SKM-1 treated with dmso at 0.1 percent for 144 hours (cell line): ENCODE data around the gene NUP214.

ENCODE experiments used
- DNase-seq: peaks from one replicate; lab custom pipeline; 2025; ENCODE audit not compliant: unreplicated experiment; lab: John Stamatoyannopoulos, UW

NUP214 gene

DNA sequence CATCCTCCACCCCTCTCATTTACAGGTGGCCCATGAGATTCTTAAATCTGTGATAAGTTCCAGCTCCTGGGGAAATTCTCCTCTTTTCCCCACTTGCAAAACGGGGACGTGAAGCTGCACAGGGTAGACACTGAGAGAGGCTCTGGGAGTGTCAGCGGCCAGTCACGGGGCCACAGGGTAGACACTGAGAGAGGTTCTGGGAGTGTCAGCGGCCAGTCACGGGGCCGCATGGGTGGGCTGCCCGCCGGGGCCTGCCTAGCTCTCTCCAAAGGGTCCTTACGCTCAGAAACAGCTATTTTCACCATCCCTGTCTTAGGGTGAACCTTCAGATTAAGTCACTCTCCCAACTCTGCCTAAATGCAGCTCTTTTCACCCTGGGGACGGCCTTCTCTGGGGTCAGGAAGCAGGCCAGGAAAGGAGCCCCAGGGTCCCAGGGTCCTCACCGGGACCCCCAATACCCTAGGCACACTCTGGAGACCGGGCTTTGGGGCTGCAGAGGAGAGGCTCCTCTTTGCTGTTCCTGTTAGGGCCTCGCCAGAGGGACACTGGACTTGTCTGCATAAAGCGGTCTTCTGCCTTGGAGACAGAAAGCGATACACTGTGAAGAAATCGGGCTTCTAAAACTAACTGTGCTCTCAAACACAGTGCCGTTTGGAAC, 149.4 kb downstream of the NUP214 start:
- no peak for DNase-seq

DNA sequence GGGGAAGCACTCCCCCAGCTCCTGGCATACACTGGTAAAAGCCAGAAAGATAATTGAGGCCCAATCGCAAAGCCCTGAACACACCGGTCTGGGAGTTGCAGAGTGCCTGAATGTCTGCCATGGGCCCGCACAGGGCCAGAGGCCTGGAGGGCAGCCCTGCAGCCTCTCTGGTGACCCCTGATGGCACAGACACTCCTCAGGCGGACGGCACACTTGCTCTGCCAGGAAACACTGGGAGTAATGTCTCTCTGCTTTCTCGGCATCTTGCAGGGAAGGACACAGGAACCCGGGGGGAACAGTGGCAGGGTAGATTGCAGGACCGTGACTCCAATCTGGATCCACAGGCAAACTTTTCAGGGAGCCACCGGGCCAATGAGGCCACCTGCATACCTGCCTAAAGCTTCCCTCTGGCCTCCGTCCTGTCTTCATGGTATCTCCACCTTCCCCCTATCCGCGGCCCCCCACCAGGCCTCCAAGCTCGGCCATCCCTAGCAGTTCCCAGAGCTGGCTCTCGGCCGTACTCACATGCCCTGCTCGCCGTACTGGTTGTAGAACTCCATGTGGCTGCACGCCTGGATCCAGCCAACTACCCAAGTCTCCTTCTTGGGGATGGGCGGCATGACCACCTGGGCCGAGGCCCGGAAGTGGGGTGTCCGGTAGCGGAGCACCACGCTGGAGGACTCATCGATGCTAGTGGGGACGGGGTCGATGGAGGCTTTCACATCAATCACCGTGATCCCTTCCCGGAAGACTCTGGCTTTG, 150.1 kb downstream of the NUP214 start:
- no peak for DNase-seq

DNA sequence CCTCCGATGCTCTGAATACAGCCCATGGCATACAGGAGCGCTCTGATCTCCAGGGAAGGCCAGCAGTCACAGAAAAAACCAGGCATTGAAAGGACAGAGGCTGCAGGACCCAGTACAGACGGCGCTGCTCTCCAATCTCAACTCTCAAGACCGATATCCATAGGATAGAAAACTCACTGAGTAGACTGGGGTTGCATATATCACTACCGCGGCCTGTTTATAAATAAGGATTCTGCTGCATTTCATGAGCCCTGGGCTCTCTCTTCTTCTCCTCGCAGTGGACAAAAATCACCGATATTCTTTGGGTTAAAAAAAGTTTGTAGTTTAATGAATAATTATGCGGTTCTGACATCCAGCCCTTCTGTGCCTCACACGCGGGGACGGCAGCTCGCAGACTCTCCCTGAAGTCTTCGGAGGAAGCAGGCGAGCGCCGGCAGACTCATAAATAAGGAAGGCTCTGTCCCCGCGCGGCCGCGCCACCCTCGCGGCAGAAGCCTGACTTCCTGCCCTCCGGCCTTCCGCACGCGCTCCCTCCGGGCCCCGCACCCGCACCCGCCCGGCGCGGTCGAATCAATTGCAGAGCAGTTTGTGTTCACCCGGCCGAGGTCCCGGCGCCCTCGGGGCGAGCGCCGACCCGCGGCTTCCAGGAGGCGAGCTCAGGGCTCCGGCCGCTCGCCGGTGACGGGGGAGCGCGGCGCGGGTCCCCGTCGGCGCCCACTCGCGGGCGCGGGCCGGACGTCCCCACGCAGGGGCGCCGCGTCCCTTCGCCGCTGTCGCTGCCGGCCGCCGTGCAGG, 150.9 kb downstream of the NUP214 start, which contains the start of gene FAM78A:
TSS of gene FAM78A (minus strand) at position 417 of the 795 bp plus-strand sequence. CDS start at position 86, 331 bp downstream.
- peak; percentile 67 for DNase-seq

DNA sequence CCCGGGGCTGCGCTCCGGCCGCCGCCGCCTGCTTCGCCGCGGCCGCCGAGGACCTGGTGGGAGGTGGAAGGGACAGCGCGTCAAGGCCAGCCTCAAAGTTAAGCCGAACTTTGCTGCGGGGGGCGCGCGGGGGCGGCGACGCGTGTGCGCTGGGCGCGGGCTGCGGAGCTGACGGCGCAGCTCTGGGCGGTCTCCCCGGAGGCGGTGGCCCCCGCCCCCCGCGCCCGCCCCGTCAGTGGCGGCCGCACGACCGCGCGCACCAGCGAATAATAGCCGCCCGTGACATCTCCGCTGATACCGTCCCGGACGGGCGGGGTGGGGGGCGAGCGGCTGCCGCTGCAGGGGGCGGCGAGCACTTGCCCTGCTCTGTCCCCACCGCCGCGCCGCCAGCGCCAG, 151.5 kb downstream of the NUP214 start:
- no peak for DNase-seq

DNA sequence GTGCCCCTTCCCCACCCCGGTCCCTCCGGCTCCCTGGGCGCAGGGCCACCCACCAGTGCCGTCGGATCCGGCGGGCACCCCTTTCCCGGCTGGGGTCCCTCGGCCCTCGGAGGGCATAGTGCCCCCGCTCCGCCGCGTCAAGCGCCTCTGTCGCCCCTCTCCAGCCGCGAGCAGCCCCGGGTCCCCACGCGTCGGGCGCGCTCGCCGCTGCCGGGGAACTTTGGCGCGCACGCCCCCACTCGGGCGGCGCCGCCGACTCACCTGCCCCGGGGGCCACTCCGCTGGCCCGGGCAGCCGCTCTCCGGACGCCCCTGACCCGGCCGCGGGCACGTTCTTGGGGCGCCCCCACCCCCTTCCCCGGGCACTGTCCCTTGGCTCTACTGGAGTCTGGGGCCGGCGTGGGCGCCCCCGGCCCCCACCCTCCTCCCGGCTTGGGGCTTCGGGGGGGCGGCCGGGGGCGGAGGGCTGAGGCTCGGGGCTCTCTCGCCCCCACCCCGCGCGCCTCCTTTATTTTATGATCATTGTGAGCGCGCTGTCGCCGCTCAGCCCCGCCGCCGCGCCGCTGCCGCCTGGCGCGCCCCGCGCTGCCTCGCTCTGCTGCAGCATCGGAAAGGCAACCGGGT, 152.0 kb downstream of the NUP214 start:
- no peak for DNase-seq

DNA sequence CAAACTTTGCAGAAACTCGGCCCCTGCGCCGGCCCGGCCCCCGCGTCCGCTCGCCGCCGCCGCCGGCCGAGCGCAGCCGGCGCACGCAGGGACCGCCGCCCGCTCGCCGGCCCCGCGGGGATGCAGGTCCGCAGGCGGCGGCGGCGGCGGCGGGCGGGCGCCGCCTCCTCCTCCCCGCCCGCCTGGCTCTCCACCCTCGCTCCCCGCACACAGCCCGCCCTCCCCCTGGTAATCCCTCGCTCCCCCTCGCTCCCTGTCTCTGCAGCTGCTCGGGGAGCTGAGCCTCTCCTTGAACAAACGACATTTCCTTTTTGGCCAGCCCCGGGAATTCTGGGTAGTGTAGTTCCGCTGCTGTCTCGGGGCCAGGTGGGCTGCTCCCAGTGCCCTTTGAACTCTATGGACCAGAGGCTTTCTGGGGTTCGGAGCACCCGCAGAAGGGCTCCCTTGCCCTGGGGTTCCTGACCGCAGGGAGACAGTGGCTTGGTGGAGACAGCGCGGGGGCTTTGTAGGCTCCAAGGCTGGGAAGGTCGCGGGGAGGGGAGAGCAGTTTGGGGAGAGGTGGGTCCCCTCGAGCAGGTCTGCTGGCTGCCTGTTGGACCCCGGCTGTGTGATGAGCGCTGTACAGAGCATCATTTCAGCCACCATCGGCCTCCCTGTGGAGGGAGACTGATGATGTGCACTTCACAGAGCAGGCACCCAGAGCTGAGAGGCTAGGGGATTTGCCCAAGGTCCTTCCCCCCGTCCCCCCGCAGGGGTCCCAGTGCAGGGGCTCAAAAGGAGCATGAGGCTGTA, 152.7 kb downstream of the NUP214 start:
- peak; percentile 80 for DNase-seq

DNA sequence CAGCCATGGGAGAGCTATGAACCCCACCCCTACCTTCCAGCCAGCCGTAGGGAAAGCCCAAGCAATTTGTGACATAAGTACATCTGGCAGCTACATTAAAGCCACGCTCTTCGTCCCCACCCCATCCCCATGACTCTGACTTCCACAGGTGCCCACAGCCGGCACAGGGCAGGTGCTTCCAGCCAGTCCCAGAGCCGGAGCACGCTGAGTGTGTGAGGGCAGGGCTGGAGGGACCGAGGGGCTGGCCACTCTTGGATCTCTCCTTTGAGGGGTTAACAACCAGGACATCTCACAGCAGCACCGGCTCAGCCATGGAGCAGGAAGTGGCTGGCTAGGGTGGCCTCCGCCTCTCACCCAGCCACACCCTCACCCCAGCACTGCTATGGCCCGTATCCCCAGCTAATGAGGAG, 153.3 kb downstream of the NUP214 start:
- DNase-seq: no peak

DNA sequence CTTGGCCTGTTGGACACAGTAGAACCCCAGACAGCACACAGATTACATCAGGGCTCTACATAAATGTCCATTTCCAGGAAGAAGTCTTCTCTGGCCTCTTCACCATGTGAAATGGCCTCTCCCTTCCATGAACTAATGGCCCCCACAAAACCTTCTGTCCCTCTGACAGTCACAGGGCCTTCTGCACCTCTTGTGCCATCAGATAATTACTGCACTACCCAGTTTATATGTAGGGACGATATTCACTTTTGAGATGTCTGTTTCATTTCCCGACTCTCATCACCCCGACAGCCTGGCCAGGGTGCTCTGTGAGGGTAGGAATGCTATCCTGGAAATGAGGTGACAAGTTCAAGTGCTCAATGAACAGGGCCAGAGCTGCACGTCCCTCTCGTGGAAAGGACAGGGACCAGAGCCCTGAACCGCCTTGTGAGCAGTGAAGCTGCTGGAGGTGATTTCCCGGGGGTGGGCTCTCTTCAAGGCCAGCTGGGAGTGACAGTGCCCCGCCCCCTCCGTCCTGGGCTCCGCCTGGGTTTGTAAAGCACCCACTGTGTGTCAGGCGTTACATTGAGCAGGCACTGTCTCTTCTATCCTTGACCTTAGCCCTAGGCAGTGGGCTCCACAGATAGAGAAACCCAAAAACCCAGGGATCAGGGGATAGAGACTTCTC, 153.9 kb downstream of the NUP214 start:
- DNase-seq: no peak

DNA sequence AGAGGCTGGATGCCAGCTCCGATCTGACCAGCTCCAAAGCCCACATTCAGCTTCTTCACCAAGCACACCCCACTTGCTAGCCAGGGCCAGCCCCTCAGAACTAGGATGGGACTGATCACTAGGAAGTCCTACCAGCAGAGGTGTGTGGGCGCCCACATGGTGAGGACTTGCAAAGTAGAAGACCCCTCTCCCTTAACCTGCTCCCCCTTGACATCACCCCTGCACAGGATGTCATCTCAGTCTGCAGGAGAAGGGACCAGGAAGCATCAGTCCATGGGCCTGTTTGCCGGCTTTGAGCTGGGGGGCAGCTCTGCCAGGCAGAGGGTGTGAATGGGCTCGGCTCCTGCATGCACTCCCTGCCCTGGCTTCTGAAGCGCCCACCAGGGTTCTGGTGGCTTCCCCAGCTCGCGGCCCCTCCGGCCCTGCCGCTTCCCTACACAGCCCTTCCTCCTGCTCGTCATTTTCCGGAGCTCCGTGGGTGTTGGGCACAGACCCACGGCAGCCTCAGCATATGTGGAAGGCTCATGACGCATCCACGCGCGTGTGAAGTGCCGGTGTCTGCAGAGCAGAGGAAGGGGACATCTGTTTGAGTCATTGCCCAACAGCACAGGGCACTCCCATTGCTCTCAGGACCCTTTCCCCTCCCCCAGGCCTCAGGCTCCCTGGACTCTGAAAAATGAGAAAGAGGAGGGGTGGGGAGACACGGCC, 154.6 kb downstream of the NUP214 start:
- DNase-seq: no peak

DNA sequence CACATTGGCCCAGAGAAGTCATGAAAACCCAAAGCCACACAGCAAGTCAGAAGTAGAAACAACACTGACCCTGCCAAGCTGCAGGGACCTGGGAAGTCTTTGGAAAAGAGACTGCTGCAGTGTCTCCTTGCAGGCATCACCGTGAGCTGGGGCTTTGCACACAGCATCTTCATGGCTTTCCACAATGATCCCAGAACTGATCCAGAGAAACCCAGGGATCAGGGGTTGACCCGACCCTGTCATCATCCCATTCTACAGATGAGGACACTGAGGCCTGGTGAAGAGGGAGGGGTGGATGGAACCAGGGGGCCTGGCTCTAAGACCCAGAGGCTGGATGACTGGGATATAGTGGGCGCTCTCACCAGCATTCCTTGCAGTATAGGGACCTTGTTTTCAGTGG, 155.3 kb downstream of the NUP214 start:
- DNase-seq: no peak

DNA sequence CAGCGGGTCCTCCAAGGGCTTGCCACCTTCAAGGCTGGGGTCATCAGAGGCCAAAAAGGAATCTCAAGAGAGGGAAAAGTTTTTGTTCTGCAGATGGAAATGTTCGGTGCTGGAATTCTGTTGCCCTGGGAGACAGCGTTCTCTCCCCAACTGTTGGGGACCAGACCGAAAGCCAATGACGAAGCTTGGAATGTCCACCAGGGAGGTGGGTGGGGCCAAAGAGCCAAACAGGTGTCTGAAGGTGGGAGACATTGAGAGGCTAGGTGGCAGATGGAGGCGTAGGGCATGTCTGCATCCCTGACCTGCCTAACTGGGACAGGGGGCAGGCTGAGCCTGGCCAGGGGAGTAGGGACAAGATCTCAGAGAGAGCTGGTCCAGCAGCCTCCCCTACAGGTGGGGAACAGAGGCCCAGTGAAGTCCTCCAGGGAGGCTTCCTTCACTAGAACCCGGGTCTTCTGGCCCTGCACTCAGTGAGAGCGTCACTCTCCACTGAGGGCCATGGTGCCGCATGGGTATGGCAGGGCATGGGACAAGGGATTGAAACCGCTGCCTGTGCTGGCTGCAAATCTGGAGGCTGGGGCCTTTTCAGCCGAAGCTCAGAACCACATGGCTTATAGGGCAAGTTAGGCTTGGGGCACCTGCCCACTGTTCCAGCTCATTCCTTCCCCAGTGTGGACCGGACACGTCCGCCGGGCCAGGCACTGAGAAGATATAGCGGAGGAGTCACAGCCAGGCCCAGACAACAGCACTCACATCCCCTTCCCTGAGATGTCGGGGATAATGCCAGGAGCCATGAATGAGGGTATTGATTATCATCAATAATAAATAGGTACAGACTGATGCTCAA, 156.0 kb downstream of the NUP214 start:
- DNase-seq: no peak

DNA sequence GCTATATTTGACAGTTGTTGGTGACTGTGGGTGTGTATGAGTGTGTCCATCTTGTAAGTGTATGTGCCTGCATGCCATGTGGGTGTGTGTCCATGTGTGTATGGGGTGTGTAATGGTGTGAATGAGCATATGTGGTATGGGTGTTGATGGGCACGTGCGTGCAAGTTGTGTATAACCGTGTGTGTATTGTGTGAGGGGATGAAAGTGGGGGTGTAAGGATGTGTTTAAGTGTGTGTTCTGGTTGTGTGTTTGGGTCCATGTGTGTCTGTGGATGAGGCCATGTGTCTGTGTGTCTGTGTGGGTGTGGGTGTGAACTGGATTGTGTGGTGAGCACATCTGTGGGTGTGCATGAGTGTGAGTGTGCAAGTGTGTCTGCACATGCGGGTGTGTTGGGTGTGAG, 156.8 kb downstream of the NUP214 start:
- DNase-seq: no peak

DNA sequence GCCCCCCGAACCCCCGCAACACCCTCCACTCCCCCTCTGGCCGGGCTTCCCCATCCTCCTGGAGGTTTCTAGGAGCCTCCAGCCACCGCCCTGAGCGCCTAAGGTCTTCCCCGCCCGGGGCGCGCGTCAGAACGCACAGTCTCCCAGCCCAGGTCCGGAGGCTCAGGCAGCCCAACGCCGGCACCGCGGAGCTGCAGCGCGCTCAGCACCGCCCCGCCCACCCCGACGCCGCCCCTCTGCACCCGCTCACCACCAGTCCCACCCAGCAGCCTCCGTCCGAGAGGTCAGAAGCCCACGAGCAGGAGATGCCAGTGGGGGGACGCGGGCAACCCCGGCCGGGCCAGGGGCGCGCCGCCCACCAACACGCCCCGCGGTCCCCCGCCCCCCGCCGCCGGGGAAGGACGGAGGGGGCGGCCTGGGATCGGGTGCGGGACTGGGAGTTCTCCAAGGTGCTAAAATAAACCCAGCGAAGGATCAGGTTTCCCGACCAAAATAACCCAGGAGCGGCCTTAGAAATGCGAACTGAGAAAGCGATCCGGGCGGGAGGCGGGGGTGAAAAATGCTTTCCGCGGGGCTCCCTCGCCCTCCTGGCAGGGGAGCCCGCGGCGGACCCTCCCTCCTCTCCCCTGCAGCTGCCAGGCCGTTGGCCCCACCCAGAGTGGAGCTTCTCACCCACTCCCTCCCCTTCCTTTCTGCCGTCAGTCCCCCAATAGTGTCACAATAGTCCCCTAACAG, 157.5 kb downstream of the NUP214 start:
- no peak for DNase-seq
